Measurements from ENCODE around the gene PRKAR1B.

Gene PRKAR1B

GRCh38 chr7:594212-594913 is 132.7 kb downstream of the PRKAR1B start:
- DNase-seq (ENCODE audit: low read depth in 1 of 2, low spot score in 1 of 2) = no peak

DNA sequence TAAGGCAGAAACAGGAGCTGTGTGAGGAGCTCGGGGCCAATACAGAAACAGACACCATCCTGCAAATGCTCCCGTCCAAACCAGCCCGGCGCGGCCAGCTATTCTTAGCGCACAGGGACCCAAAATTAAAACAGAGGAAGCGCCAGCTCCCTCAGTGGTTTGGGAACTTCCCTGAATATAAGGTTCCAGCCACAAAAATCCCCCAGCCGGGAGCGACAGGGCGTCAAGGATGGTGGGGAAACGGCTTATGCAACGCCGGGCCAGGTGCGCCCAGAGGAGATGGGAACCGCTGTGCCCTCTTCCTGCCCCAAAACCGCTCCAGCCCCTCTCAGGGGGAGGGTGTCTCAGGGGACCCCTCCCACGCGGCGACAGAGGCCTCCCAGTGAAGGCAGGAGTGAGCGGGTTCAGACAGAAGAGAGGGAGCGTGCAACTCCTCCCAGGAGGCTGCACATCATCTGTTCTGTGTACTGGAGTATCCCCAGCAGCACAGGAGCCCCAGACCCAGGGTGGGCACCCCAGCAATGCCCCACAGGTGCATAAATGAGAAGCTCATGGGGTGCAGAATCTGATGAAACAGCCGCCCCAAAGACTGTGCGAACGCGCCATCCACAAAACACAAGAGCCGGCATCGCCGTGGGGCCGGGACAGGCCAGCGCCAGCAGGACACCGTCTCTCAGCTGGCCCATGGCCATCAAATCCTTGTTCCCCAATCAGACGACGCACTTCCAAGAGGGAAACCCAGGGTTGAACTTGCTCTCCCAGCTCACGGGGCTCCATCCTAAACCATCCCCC is 133.6 kb downstream of the PRKAR1B start:
- DNase-seq (ENCODE audit: low read depth in 1 of 2, low spot score in 1 of 2) = no peak

GRCh38 chr7:591856-592628 is 135.0 kb downstream of the PRKAR1B start:
- DNase-seq (ENCODE audit: low read depth in 1 of 2, low spot score in 1 of 2) = no peak

GRCh38 chr7:590731-591551 is 136.1 kb downstream of the PRKAR1B start:
- DNase-seq (ENCODE audit: low read depth in 1 of 2, low spot score in 1 of 2) = no peak

- DNase-seq (ENCODE audit: low read depth in 1 of 2, low spot score in 1 of 2) = no peak
Measured at GRCh38 chr7:589781-590575, 137.1 kb downstream of the PRKAR1B start.

DNA sequence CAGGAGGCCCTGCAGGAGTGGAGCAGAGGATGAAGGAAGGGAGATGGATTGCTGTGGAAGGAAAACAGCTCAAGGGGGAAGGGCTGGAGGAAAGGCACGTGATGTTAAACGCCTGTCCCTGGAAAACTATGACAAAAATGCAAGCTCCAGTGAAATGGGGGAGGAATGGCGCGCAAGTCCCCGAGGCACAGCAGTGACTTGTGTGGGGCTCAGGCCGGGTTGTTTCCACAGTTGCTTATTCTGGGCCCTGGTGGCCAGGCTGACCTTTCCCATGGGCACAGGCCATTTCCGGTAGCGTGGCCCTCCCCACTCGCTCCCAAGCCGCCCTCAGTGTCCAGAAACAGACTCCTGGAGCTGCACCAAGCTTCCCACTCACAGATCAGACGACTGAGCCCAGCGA is 139.3 kb downstream of the PRKAR1B start:
- no peak for DNase-seq (ENCODE audit: low read depth in 1 of 2, low spot score in 1 of 2)

DNA sequence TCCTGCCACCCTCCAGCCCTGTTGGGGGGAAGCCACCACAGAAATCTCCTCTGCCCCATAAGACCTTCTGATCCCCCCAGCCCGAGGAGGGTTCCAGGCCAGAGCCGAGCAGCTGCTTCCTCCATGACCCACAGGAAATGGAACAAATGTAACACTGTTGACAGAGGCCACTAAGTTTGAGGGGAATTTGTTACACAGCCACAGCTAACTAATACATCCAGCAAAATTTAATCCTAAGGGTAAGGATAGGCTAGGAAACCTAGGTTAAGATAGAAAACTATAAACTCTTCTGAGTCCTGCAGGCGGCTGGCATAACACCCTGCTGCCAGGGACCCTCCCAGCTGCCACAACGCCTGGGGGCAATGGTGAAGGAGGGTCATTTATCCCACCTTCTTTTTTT is 140.6 kb downstream of the PRKAR1B start:
- no peak for DNase-seq (ENCODE audit: low read depth in 1 of 2, low spot score in 1 of 2)

- DNase-seq (ENCODE audit: low read depth in 1 of 2, low spot score in 1 of 2) = no peak
Measured at GRCh38 chr7:585873-586272, 141.2 kb downstream of the PRKAR1B start.

DNA sequence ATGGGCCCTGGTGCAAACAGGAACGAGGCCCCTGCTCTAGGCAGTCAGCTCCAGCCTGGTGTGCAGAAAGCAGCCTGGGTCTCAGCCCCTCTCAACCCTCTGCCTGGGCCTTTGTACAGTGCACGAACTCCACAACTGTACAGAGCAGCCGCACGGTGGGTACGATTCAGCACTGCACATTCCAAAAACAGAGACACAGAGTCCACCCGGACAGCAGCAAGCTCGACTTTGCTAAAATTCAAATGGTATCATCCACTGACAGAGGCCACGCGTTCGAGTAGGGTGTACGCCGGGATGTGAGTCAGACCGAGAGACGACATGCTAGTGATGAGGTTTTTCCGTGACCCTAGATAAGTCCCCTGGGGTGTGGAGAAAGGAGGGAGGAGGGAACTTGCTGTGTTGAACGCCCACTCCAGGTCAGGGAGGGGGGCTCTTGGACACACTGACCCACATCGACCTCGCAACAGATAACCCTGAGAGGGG is 141.8 kb downstream of the PRKAR1B start:
- no peak for DNase-seq (ENCODE audit: low read depth in 1 of 2, low spot score in 1 of 2)

GRCh38 chr7:584820-585219 is 142.3 kb downstream of the PRKAR1B start:
- no peak for DNase-seq (ENCODE audit: low read depth in 1 of 2, low spot score in 1 of 2)

DNA sequence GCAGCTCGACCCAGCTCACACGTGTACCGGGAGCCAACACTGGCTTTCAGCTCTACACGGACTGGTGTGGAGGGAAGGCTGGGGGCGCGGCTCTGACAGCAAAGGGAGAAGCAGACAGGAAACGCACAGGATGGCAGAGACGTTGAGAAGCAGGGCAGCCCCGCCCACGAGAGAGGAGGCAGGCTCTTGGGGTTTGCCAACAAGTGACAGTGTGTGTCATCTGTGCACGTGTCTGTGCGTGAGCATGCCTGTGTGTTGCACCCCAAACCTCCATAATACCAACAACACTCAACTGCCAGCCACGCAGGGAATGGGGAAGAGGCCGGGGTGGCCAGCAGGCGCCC is 143.0 kb downstream of the PRKAR1B start:
- DNase-seq (ENCODE audit: low read depth in 1 of 2, low spot score in 1 of 2) = peak; percentile 74 to 79

GRCh38 chr7:583410-584121 is 143.5 kb downstream of the PRKAR1B start:
- no peak for DNase-seq (ENCODE audit: low read depth in 1 of 2, low spot score in 1 of 2)

GRCh38 chr7:582931-583330 is 144.2 kb downstream of the PRKAR1B start:
- no peak for DNase-seq (ENCODE audit: low read depth in 1 of 2, low spot score in 1 of 2)

DNA sequence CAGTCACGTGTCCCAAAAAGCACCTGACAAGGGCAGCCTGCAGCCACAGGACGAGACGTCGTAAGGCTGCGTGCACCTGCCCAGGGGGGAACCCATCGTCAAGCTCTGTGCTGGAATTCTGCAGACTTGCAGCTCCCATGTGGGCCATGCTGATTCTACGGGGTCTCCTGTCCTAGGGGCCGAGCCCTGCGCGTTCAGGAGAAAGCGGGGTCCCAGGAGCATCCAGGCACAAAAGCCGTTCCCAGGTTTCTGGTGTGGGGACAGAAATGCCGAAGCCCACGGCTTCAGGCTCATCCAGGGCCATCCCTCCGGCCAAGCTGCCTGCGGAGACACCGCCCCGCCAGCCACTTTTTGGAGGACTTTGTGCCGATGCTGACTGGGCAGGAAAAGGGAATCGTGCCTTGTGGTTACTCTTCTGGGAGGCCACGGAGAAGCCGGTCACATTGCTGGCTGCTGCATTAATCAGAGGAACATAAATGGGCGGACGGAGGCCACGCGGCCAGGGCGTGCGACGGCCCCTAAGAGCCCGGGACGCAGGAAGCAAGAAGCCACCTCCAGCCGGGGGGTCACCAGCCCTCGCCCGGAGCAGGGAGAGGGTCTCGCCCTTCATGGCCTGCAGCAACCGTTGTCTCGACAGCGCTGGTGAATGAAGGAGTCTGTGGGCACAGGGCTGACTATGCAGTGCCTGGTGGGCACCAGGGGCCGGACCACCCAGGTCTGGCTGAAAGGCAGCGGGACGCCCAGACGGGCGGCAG is 144.8 kb downstream of the PRKAR1B start:
- DNase-seq (ENCODE audit: low read depth in 1 of 2, low spot score in 1 of 2) = no peak

- no peak for DNase-seq (ENCODE audit: low read depth in 1 of 2, low spot score in 1 of 2)
Measured at GRCh38 chr7:578386-578785, 148.7 kb downstream of the PRKAR1B start.

GRCh38 chr7:577741-578370 is 149.2 kb downstream of the PRKAR1B start:
- no peak for DNase-seq (ENCODE audit: low read depth in 1 of 2, low spot score in 1 of 2)

GRCh38 chr7:577278-577665 is 149.8 kb downstream of the PRKAR1B start:
- DNase-seq (ENCODE audit: low read depth in 1 of 2, low spot score in 1 of 2) = no peak

- no peak for DNase-seq (ENCODE audit: low read depth in 1 of 2, low spot score in 1 of 2)
Measured at GRCh38 chr7:576524-577277, 150.4 kb downstream of the PRKAR1B start.

Data from activated T-helper 1 cell treated with anti-CD3 and anti-CD28 coated beads, Interleukin-2, amount 50 U/mL, for 16 hours (primary cell).